ENCODE measurements around the gene HS2ST1. TPM values are rescaled to one million over a fixed set of nuclear protein-coding genes. Genes with fewer than 3 reads are reported as not detected.

HS2ST1 gene
- polyA plus RNA-seq, 3 donors: 2.6 to 6.0 (median 4.2) TPM

GRCh38 chr1:87000460-87000859 is 86.0 kb downstream of the HS2ST1 start:
- H3K36me3 ChIP-seq (replicated peaks in 1 of 2; ENCODE audit: control insufficient read depth in 1 of 2, insufficient read depth in 2 of 2, low read length in 2 of 2): no peaks in the 10 kb centered on the region
- no peak for DNase-seq
- Mint-ChIP-seq H3K4me3 (no peak overlapping the region), H3K27me3 (ENCODE audit: low read depth in 3 of 3) (no peaks in the 10 kb centered on the region), H3K27ac (no peak overlapping the region), H3K36me3 (no peaks in the 10 kb centered on the region), H3K9me3 (peaks cover 0 to 10% (median 3%) of the 10 kb centered on the region in 7 donors), H3K4me1 (no peaks in the 10 kb centered on the region)
- no peak for TF ChIP-seq CTCF (IDR thresholded peaks at IDR 0.05)
- H3K4me2 ChIP-seq (replicated peaks; ENCODE audit: extremely low read depth, low read length, poor library complexity, severe bottlenecking): no peak overlapping the region
- H2AFZ ChIP-seq (ENCODE audit: insufficient read depth, low read depth, low read length, poor library complexity, severe bottlenecking): no peak overlapping the region
- no peaks in the 10 kb centered on the region for H3K9me3 ChIP-seq (replicated peaks in 1 of 2; ENCODE audit: control insufficient read depth in 1 of 2, insufficient read depth in 1 of 2, low read length in 2 of 2)
- no CpG with 5 or more reads among the region's 2 CpGs for WGBS (ENCODE audit: insufficient coverage)
- no peaks in the 10 kb centered on the region for H4K20me1 ChIP-seq (ENCODE audit: insufficient read depth, low read length)
- H3K4me3 ChIP-seq (replicated peaks in 1 of 3; ENCODE audit: low read depth in 2 of 3, low read length in 3 of 3): no peak overlapping the region
- H3K27me3 ChIP-seq (ENCODE audit: control insufficient read depth in 2 of 2, insufficient read depth in 2 of 2, low read length in 2 of 2): no peaks in the 10 kb centered on the region
- no peaks in the 10 kb centered on the region for H3K79me2 ChIP-seq (ENCODE audit: insufficient read depth, low read length)
- H3K9ac ChIP-seq (ENCODE audit: insufficient read depth, low read length, poor library complexity, severe bottlenecking): no peak overlapping the region
- no peak overlapping the region for H3K27ac ChIP-seq (ENCODE audit: low read depth in 1 of 2, low read length in 2 of 2)
- H3K4me1 ChIP-seq (ENCODE audit: control insufficient read depth in 1 of 2, insufficient read depth in 2 of 2, low read length in 2 of 2): no peaks in the 10 kb centered on the region
- intact Hi-C loops (cut with micrococcal nuclease): no loop called here

GRCh38 chr1:87004857-87005256 is 90.4 kb downstream of the HS2ST1 start:
- no peaks in the 10 kb centered on the region for H3K4me1 Mint-ChIP-seq
- Histone ChIP-seq H4K20me1 (ENCODE audit: insufficient read depth, low read length) (no peaks in the 10 kb centered on the region), H3K79me2 (ENCODE audit: insufficient read depth, low read length) (no peaks in the 10 kb centered on the region), H2AFZ (ENCODE audit: insufficient read depth, low read depth, low read length, poor library complexity, severe bottlenecking) (no peak overlapping the region), H3K4me1 (ENCODE audit: control insufficient read depth in 1 of 2, insufficient read depth in 2 of 2, low read length in 2 of 2) (no peaks in the 10 kb centered on the region), H3K4me2 (replicated peaks; ENCODE audit: extremely low read depth, low read length, poor library complexity, severe bottlenecking) (no peak overlapping the region), H3K27me3 (ENCODE audit: control insufficient read depth in 2 of 2, insufficient read depth in 2 of 2, low read length in 2 of 2) (no peaks in the 10 kb centered on the region), H3K9me3 (replicated peaks in 1 of 2; ENCODE audit: control insufficient read depth in 1 of 2, insufficient read depth in 1 of 2, low read length in 2 of 2) (no peaks in the 10 kb centered on the region), H3K27ac (ENCODE audit: low read depth in 1 of 2, low read length in 2 of 2) (no peak overlapping the region), H3K4me3 (replicated peaks in 1 of 3; ENCODE audit: low read depth in 2 of 3, low read length in 3 of 3) (no peak overlapping the region), H3K9ac (ENCODE audit: insufficient read depth, low read length, poor library complexity, severe bottlenecking) (no peak overlapping the region), H3K36me3 (replicated peaks in 1 of 2; ENCODE audit: control insufficient read depth in 1 of 2, insufficient read depth in 2 of 2, low read length in 2 of 2) (no peaks in the 10 kb centered on the region)
- no peak for DNase-seq
- H3K4me3 Mint-ChIP-seq: no peak overlapping the region
- no peaks in the 10 kb centered on the region for H3K36me3 Mint-ChIP-seq
- H3K27ac Mint-ChIP-seq: no peak overlapping the region
- H3K9me3 Mint-ChIP-seq: peaks cover 0 to 10% (median 3%) of the 10 kb centered on the region in 7 donors
- H3K27me3 Mint-ChIP-seq (ENCODE audit: low read depth in 3 of 3): peaks cover 0 to 2% (median 0%) of the 10 kb centered on the region in 3 donors
- intact Hi-C loops (cut with micrococcal nuclease): no loop called here
- WGBS (ENCODE audit: insufficient coverage): no CpG with 5 or more reads among the region's 1 CpG
- TF ChIP-seq CTCF (IDR thresholded peaks at IDR 0.05): no peak

Data from CD14-positive monocyte (primary cell).